Skin epidermis (tissue), 12 donors: ENCODE results near the gene ABCA5.
A peak's percentile ranks its signal among the peaks of the same experiment; 100 is the strongest.

Experiments
- H3K27ac ChIP-seq, 21 experiments: fragments of 200-600 bp; sonication (generic) in 11 of 21; one replicate each; pipeline ENCODE4 v1.5.0; 2020; ENCODE audit warnings: mild to moderate bottlenecking in 3 of 21, inconsistent platforms in 2 of 21, moderate library complexity in 2 of 21
- H3K4me3 ChIP-seq, 7 experiments: fragments of 200-600 bp; sonication (generic) in 2 of 7; one replicate each; pipeline ENCODE4 v1.5.0; 2020; ENCODE audit warnings: inconsistent platforms in 2 of 7, mild to moderate bottlenecking in 2 of 7, moderate library complexity in 1 of 7

The ABCA5 gene

GRCh38 chr17:69269131-69269998, 57.6 kb downstream of the ABCA5 start:
- H3K27ac ChIP-seq: no peak overlapping the region

GRCh38 chr17:69268543-69269014, 58.4 kb downstream of the ABCA5 start:
- no peak overlapping the region for H3K27ac ChIP-seq
- no peak overlapping the region for H3K4me3 ChIP-seq

More at GRCh38 chr17:69269131-69269998, 57.6 kb downstream of the ABCA5 start:
- no peak overlapping the region for H3K4me3 ChIP-seq

- Histone ChIP-seq H3K27ac (no peak overlapping the region), H3K4me3 (no peak overlapping the region)
These were observed 59.7 kb downstream of the ABCA5 start for GRCh38 chr17:69267219-69267618.

- no peak overlapping the region for H3K27ac ChIP-seq
- no peak overlapping the region for H3K4me3 ChIP-seq
These were observed 61.1 kb downstream of the ABCA5 start for GRCh38 chr17:69265873-69266272.

GRCh38 chr17:69254187-69254586, 72.7 kb downstream of the ABCA5 start:
- no peak overlapping the region for H3K4me3 ChIP-seq
- no peak overlapping the region for H3K27ac ChIP-seq

GRCh38 chr17:69250641-69251040, 76.3 kb downstream of the ABCA5 start:
- Histone ChIP-seq H3K27ac (no peak overlapping the region), H3K4me3 (no peak overlapping the region)

GRCh38 chr17:69246726-69247375, 80.1 kb downstream of the ABCA5 start:
- Histone ChIP-seq H3K4me3 (no peak overlapping the region), H3K27ac (no peak overlapping the region)

GRCh38 chr17:69246202-69246601, 80.7 kb downstream of the ABCA5 start:
- Histone ChIP-seq H3K27ac (no peak overlapping the region), H3K4me3 (no peak overlapping the region)

- Histone ChIP-seq H3K4me3 (no peak overlapping the region), H3K27ac (no peak overlapping the region)
These were observed 81.3 kb downstream of the ABCA5 start for GRCh38 chr17:69245617-69246016.

GRCh38 chr17:69239611-69240600, 87.0 kb downstream of the ABCA5 start:
- Histone ChIP-seq H3K27ac (no peak overlapping the region), H3K4me3 (no peak overlapping the region)

- no peak overlapping the region for H3K4me3 ChIP-seq
- H3K27ac ChIP-seq: no peak overlapping the region
These were observed 90.0 kb downstream of the ABCA5 start for GRCh38 chr17:69236946-69237345.

GRCh38 chr17:69236464-69236863, 90.5 kb downstream of the ABCA5 start:
- Histone ChIP-seq H3K4me3 (no peak overlapping the region), H3K27ac (no peak overlapping the region)

GRCh38 chr17:69235338-69236058, 91.4 kb downstream of the ABCA5 start:
- H3K27ac ChIP-seq: no peak overlapping the region
- H3K4me3 ChIP-seq: no peak overlapping the region

GRCh38 chr17:69232650-69233049, 94.3 kb downstream of the ABCA5 start:
- Histone ChIP-seq H3K4me3 (no peak overlapping the region), H3K27ac (no peak overlapping the region)

- H3K27ac ChIP-seq: no peak overlapping the region
- H3K4me3 ChIP-seq: no peak overlapping the region
These were observed 95.4 kb downstream of the ABCA5 start for GRCh38 chr17:69231521-69231920.

GRCh38 chr17:69230939-69231338, 96.0 kb downstream of the ABCA5 start:
- Histone ChIP-seq H3K27ac (no peak overlapping the region), H3K4me3 (no peak overlapping the region)

- peak within 1 kb of the TSS in 1 of 7 experiments; percentile 30 for H3K4me3 ChIP-seq
- peak within 1 kb of the TSS in 9 of 21 experiments; percentile 0 to 63 (median 21) for H3K27ac ChIP-seq
These were observed 98.4 kb downstream of the ABCA5 start, which contains the start of gene ABCA10 for GRCh38 chr17:69228576-69228975. Gene ABCA10 (minus strand): TSS chr17:69228824. CDS start chr17:69225358, 3,466 bp downstream.

- peak overlapping the region in 1 of 7 experiments; percentile 30 for H3K4me3 ChIP-seq
- peak overlapping the region in 7 of 21 experiments; percentile 2 to 63 (median 21) for H3K27ac ChIP-seq
These were observed 98.9 kb downstream of the ABCA5 start for GRCh38 chr17:69228018-69228417.

- Histone ChIP-seq H3K4me3 (peak overlapping the region in 1 of 7 experiments; percentile 30), H3K27ac (peak overlapping the region in 7 of 21 experiments; percentile 0 to 63 (median 22))
These were observed 99.4 kb downstream of the ABCA5 start for GRCh38 chr17:69227541-69227940.
